ENCODE results near the gene SIVA1.

Gene SIVA1

GRCh38 chr14:104714681-104715080 lies 38.3 kb upstream of the SIVA1 start:
- Mint-ChIP-seq H3K4me3 (no peak overlapping the region), H3K36me3 (ENCODE audit: low read depth) (peaks cover 100% of the 10 kb centered on the region), H3K27ac (no peak overlapping the region), H3K9me3 (no peaks in the 10 kb centered on the region), H3K27me3 (no peaks in the 10 kb centered on the region), H3K4me1 (ENCODE audit: low read depth) (no peaks in the 10 kb centered on the region)
- intact Hi-C loops (cut with micrococcal nuclease) = no loop called here

- intact Hi-C loops (cut with micrococcal nuclease) = no loop called here
- Mint-ChIP-seq H3K27me3 (no peaks in the 10 kb centered on the region), H3K4me1 (ENCODE audit: low read depth) (no peaks in the 10 kb centered on the region), H3K36me3 (ENCODE audit: low read depth) (peaks cover 99% of the 10 kb centered on the region), H3K4me3 (no peak overlapping the region), H3K27ac (no peak overlapping the region), H3K9me3 (no peaks in the 10 kb centered on the region)
Measured at GRCh38 chr14:104715416-104715815, 37.5 kb upstream of the SIVA1 start.

- H3K4me3 Mint-ChIP-seq = no peak overlapping the region
- H3K4me1 Mint-ChIP-seq (ENCODE audit: low read depth) = no peaks in the 10 kb centered on the region
- intact Hi-C loops (cut with micrococcal nuclease) = no loop called here
- no peaks in the 10 kb centered on the region for H3K9me3 Mint-ChIP-seq
- H3K36me3 Mint-ChIP-seq (ENCODE audit: low read depth) = peaks cover 95% of the 10 kb centered on the region
- no peak overlapping the region for H3K27ac Mint-ChIP-seq
- H3K27me3 Mint-ChIP-seq = no peaks in the 10 kb centered on the region
Measured at GRCh38 chr14:104715871-104716270, 37.1 kb upstream of the SIVA1 start.

- intact Hi-C loops (cut with micrococcal nuclease) = no loop called here
- peaks cover 91% of the 10 kb centered on the region for H3K36me3 Mint-ChIP-seq (ENCODE audit: low read depth)
- no peak overlapping the region for H3K4me3 Mint-ChIP-seq
- no peak overlapping the region for H3K27ac Mint-ChIP-seq
- no peaks in the 10 kb centered on the region for H3K27me3 Mint-ChIP-seq
- H3K9me3 Mint-ChIP-seq = no peaks in the 10 kb centered on the region
- H3K4me1 Mint-ChIP-seq (ENCODE audit: low read depth) = no peaks in the 10 kb centered on the region
Measured at GRCh38 chr14:104717137-104717536, 35.8 kb upstream of the SIVA1 start.

GRCh38 chr14:104717646-104718045 lies 35.3 kb upstream of the SIVA1 start:
- no peaks in the 10 kb centered on the region for H3K9me3 Mint-ChIP-seq
- H3K27ac Mint-ChIP-seq = no peak overlapping the region

GRCh38 chr14:104718147-104718546 lies 34.8 kb upstream of the SIVA1 start:
- no peak overlapping the region for H3K27ac Mint-ChIP-seq
- H3K4me1 Mint-ChIP-seq (ENCODE audit: low read depth) = peaks cover 5% of the 10 kb centered on the region
- intact Hi-C loops (cut with micrococcal nuclease) = no loop called here
- H3K4me3 Mint-ChIP-seq = no peak overlapping the region
- H3K9me3 Mint-ChIP-seq = no peaks in the 10 kb centered on the region
- H3K27me3 Mint-ChIP-seq = no peaks in the 10 kb centered on the region
- peaks cover 80% of the 10 kb centered on the region for H3K36me3 Mint-ChIP-seq (ENCODE audit: low read depth)

More at GRCh38 chr14:104717646-104718045, 35.3 kb upstream of the SIVA1 start:
- no peak overlapping the region for H3K4me3 Mint-ChIP-seq
- intact Hi-C loops (cut with micrococcal nuclease) = no loop called here
- H3K27me3 Mint-ChIP-seq = no peaks in the 10 kb centered on the region
- peaks cover 5% of the 10 kb centered on the region for H3K4me1 Mint-ChIP-seq (ENCODE audit: low read depth)
- H3K36me3 Mint-ChIP-seq (ENCODE audit: low read depth) = peaks cover 85% of the 10 kb centered on the region

- no peaks in the 10 kb centered on the region for H3K9me3 Mint-ChIP-seq
- no peak overlapping the region for H3K4me3 Mint-ChIP-seq
- H3K4me1 Mint-ChIP-seq (ENCODE audit: low read depth) = peaks cover 5% of the 10 kb centered on the region
- H3K27ac Mint-ChIP-seq = no peak overlapping the region
- H3K36me3 Mint-ChIP-seq (ENCODE audit: low read depth) = peaks cover 73% of the 10 kb centered on the region
- intact Hi-C loops (cut with micrococcal nuclease) = no loop called here
- H3K27me3 Mint-ChIP-seq = no peaks in the 10 kb centered on the region
Measured at GRCh38 chr14:104718871-104719270, 34.1 kb upstream of the SIVA1 start.

- H3K27me3 Mint-ChIP-seq = no peaks in the 10 kb centered on the region
- peaks cover 68% of the 10 kb centered on the region for H3K36me3 Mint-ChIP-seq (ENCODE audit: low read depth)
- no peak overlapping the region for H3K4me3 Mint-ChIP-seq
Measured at GRCh38 chr14:104719343-104719742, 33.6 kb upstream of the SIVA1 start.

GRCh38 chr14:104721505-104722431 lies 31.2 kb upstream of the SIVA1 start:
- no peak overlapping the region for H3K27ac Mint-ChIP-seq
- no peaks in the 10 kb centered on the region for H3K9me3 Mint-ChIP-seq
- no peak overlapping the region for H3K4me3 Mint-ChIP-seq
- peaks cover 15% of the 10 kb centered on the region for H3K27me3 Mint-ChIP-seq
- H3K36me3 Mint-ChIP-seq (ENCODE audit: low read depth) = peaks cover 44% of the 10 kb centered on the region
- peaks cover 5% of the 10 kb centered on the region for H3K4me1 Mint-ChIP-seq (ENCODE audit: low read depth)
- intact Hi-C loops (cut with micrococcal nuclease) = no loop called here

More at GRCh38 chr14:104719343-104719742, 33.6 kb upstream of the SIVA1 start:
- H3K4me1 Mint-ChIP-seq (ENCODE audit: low read depth) = peaks cover 5% of the 10 kb centered on the region
- no peak overlapping the region for H3K27ac Mint-ChIP-seq
- intact Hi-C loops (cut with micrococcal nuclease) = no loop called here
- no peaks in the 10 kb centered on the region for H3K9me3 Mint-ChIP-seq

GRCh38 chr14:104722938-104723650 lies 29.9 kb upstream of the SIVA1 start:
- Mint-ChIP-seq H3K36me3 (ENCODE audit: low read depth) (peaks cover 31% of the 10 kb centered on the region), H3K27me3 (peaks cover 24% of the 10 kb centered on the region), H3K4me1 (ENCODE audit: low read depth) (peaks cover 11% of the 10 kb centered on the region), H3K9me3 (no peaks in the 10 kb centered on the region), H3K27ac (no peak overlapping the region), H3K4me3 (no peak overlapping the region)
- intact Hi-C loops (cut with micrococcal nuclease) = no loop called here

GRCh38 chr14:104723651-104724406 lies 29.1 kb upstream of the SIVA1 start, which contains the start of gene ADSS1:
Gene ADSS1 (plus strand): TSS chr14:104724229. CDS start chr14:104724271, 42 bp downstream.
- H3K9me3 Mint-ChIP-seq = no peaks in the 10 kb centered on the region
- peak within 1 kb of the TSS; percentile 75 for H3K4me3 Mint-ChIP-seq
- intact Hi-C loops (cut with micrococcal nuclease) = loop anchor here (1.0 kb wide), 1 partner anchor 29 kb away; the partner anchor contains the start of gene SIVA1
- H3K27me3 Mint-ChIP-seq = peaks cover 29% of the 10 kb centered on the region
- peak within 1 kb of the TSS; percentile 28 for H3K27ac Mint-ChIP-seq
- H3K4me1 Mint-ChIP-seq (ENCODE audit: low read depth) = peaks cover 11% of the 10 kb centered on the region
- H3K36me3 Mint-ChIP-seq (ENCODE audit: low read depth) = peaks cover 24% of the 10 kb centered on the region

GRCh38 chr14:104724407-104724980 lies 28.5 kb upstream of the SIVA1 start:
- Mint-ChIP-seq H3K9me3 (no peaks in the 10 kb centered on the region), H3K27me3 (peaks cover 34% of the 10 kb centered on the region), H3K27ac (peak overlapping the region; percentile 28), H3K4me3 (peak overlapping the region; percentile 50), H3K36me3 (ENCODE audit: low read depth) (peaks cover 17% of the 10 kb centered on the region), H3K4me1 (ENCODE audit: low read depth) (peaks cover 11% of the 10 kb centered on the region)
- intact Hi-C loops (cut with micrococcal nuclease) = loop anchor here (1.0 kb wide), 1 partner anchor 29 kb away; the partner anchor contains the start of gene SIVA1

Data from dendritic cell treated with granulocyte-macrophage colony-stimulating factor and Interleukin-4, amounts not matched to agents 40 ng/mL and 50 ng/mL, for 4 days (primary cell).